WTC11 (cell line): ENCODE data around the gene ADAMTS9. TPM values are rescaled to one million over a fixed set of nuclear protein-coding genes. Genes with fewer than 3 reads are reported as not detected.

ENCODE experiments used
- ATAC-seq: fragments of 200-7000 bp; cut with Tn5 transposase; 2 replicates; pipeline ENCODE4 v1.10.0; 2021; ENCODE audit warnings: mild to moderate bottlenecking, moderate library complexity
- CTCF ChIA-PET: fragments of 300-600 bp; sonication (Branson Sonifier 250); formaldehyde crosslinking; loops from one replicate; lab custom pipeline; 2021; ENCODE audit warnings: antibody characterized with exemption; lab: Charles Lee
- POLR2A ChIA-PET: fragments of 350-600 bp; sonication (Branson Sonifier 250); formaldehyde crosslinking; loops from one replicate; lab custom pipeline; 2021; ENCODE audit warnings: antibody characterized with exemption; lab: Charles Lee
- DNase-seq: peaks from one replicate; pipeline ENCODE4 v3.0.0; 2021; ENCODE audit warnings: low spot score
- H3K27ac Mint-ChIP-seq: 2 replicates; pipeline ENCODE4 v1.8.0; 2021; ENCODE audit warnings: mixed read lengths
- H3K27me3 Mint-ChIP-seq: 2 replicates; pipeline ENCODE4 v1.8.0; 2021; ENCODE audit warnings: low read depth, mild to moderate bottlenecking, moderate library complexity, mixed read lengths
- H3K36me3 Mint-ChIP-seq: 2 replicates; pipeline ENCODE4 v1.8.0; 2021; ENCODE audit warnings: mixed read lengths
- H3K4me1 Mint-ChIP-seq: 2 replicates; pipeline ENCODE4 v1.8.0; 2022; ENCODE audit warnings: mixed read lengths
- H3K4me3 Mint-ChIP-seq: 2 replicates; pipeline ENCODE4 v1.8.0; 2021; ENCODE audit warnings: mild to moderate bottlenecking, moderate library complexity, mixed read lengths
- H3K9me3 Mint-ChIP-seq: 2 replicates; pipeline ENCODE4 v1.8.0; 2021; ENCODE audit warnings: mixed read lengths
- ATF2 ChIP-seq: sonication (generic); formaldehyde crosslinking; IDR thresholded peaks from 2 replicates; pipeline ENCODE4 v1.8.1; 2022; ENCODE audit warnings: low read depth, missing genetic modification reagents, borderline replicate concordance
- E2F1 ChIP-seq: sonication (generic); formaldehyde crosslinking; IDR thresholded peaks from 2 replicates; pipeline ENCODE4 v1.8.0; 2022; ENCODE audit warnings: mild to moderate bottlenecking, missing genetic modification reagents
- E2F5 ChIP-seq: sonication (generic); formaldehyde crosslinking; IDR thresholded peaks from 2 replicates; pipeline ENCODE4 v1.8.1; 2022; ENCODE audit warnings: mild to moderate bottlenecking, moderate library complexity, missing genetic modification reagents
- EMX1 ChIP-seq: fragments of 250-450 bp; sonication (Bioruptor Pico); IDR thresholded peaks from 2 replicates; pipeline ENCODE4 v1.8.0; 2021; ENCODE audit warnings: mild to moderate bottlenecking
- GRHL2 ChIP-seq: fragments of 250-450 bp; sonication (Bioruptor Pico); IDR thresholded peaks from 2 replicates; pipeline ENCODE4 v1.8.0; 2022; ENCODE audit warnings: mild to moderate bottlenecking, moderate library complexity; ENCODE audit not compliant: insufficient replicate concordance, severe bottlenecking
- GTF2I ChIP-seq: fragments of 250-450 bp; sonication (Bioruptor Pico); conservative IDR thresholded peaks from 2 replicates; pipeline ENCODE4 v1.4.0; 2021; ENCODE audit warnings: mild to moderate bottlenecking
- MXD4 ChIP-seq: fragments of 250-450 bp; sonication (Bioruptor Pico); IDR thresholded peaks from 2 replicates; pipeline ENCODE4 v1.8.0; 2021; ENCODE audit warnings: mild to moderate bottlenecking, moderate library complexity, borderline replicate concordance
- MYBL2 ChIP-seq: sonication (generic); formaldehyde crosslinking; IDR thresholded peaks from 2 replicates; pipeline ENCODE4 v1.8.1; 2023; ENCODE audit warnings: mild to moderate bottlenecking, moderate library complexity, missing genetic modification reagents
- NFE2L1 ChIP-seq: sonication (generic); formaldehyde crosslinking; IDR thresholded peaks from 2 replicates; pipeline ENCODE4 v1.8.1; 2023; ENCODE audit warnings: missing genetic modification reagents
- NFYB ChIP-seq: sonication (generic); formaldehyde crosslinking; conservative IDR thresholded peaks from 2 replicates; pipeline ENCODE4 v1.8.0; 2022; ENCODE audit warnings: low read depth, missing genetic modification reagents
- OVOL2 ChIP-seq: fragments of 250-450 bp; sonication (Bioruptor Pico); IDR thresholded peaks from 2 replicates; pipeline ENCODE4 v1.9.0; 2021; ENCODE audit warnings: mild to moderate bottlenecking, borderline replicate concordance
- PRDM15 ChIP-seq: sonication (generic); formaldehyde crosslinking; IDR thresholded peaks from 2 replicates; pipeline ENCODE4 v1.8.0; 2022; ENCODE audit warnings: missing genetic modification reagents
- SMAD4 ChIP-seq: sonication (generic); formaldehyde crosslinking; IDR thresholded peaks from 2 replicates; pipeline ENCODE4 v1.8.0; 2022; ENCODE audit warnings: mild to moderate bottlenecking, missing genetic modification reagents
- SP1 ChIP-seq: sonication (generic); formaldehyde crosslinking; conservative IDR thresholded peaks from 2 replicates; pipeline ENCODE4 v1.8.1; 2022; ENCODE audit warnings: missing genetic modification reagents
- TEAD1 ChIP-seq: sonication (generic); formaldehyde crosslinking; IDR thresholded peaks from 2 replicates; pipeline ENCODE4 v1.8.0; 2022; ENCODE audit warnings: mild to moderate bottlenecking, missing genetic modification reagents
- TEAD4 ChIP-seq: sonication (generic); formaldehyde crosslinking; IDR thresholded peaks from 2 replicates; pipeline ENCODE4 v1.8.0; 2022; ENCODE audit warnings: mild to moderate bottlenecking, missing genetic modification reagents
- TP53 ChIP-seq: sonication (generic); formaldehyde crosslinking; IDR thresholded peaks from 2 replicates; pipeline ENCODE4 v1.8.1; 2023; ENCODE audit warnings: mild to moderate bottlenecking, missing genetic modification reagents
- ZNF232 ChIP-seq: sonication (generic); formaldehyde crosslinking; IDR thresholded peaks from 2 replicates; pipeline ENCODE4 v1.8.0; 2022; ENCODE audit warnings: mild to moderate bottlenecking, missing genetic modification reagents
- ZNF281 ChIP-seq: sonication (generic); formaldehyde crosslinking; IDR thresholded peaks from 2 replicates; pipeline ENCODE4 v1.8.0; 2023; ENCODE audit warnings: mild to moderate bottlenecking, missing genetic modification reagents
- ZNF317 ChIP-seq: sonication (generic); formaldehyde crosslinking; IDR thresholded peaks from 2 replicates; pipeline ENCODE4 v1.8.1; 2023; ENCODE audit warnings: low read depth, mild to moderate bottlenecking, moderate library complexity, missing genetic modification reagents, borderline replicate concordance
- ZNF532 ChIP-seq: fragments of 250-450 bp; sonication (Bioruptor Pico); IDR thresholded peaks from 2 replicates; pipeline ENCODE4 v1.9.0; 2021; ENCODE audit warnings: mild to moderate bottlenecking, borderline replicate concordance
- total RNA-seq: library from RNA; stranded (reverse); gene quantifications from 3 replicates; pipeline ENCODE4 v1.2.3, GENCODE V29; 2021

The ADAMTS9 gene
- total RNA-seq, 1 experiment from 2014 or later: 3.1 TPM

- no peak overlapping the region for H3K27ac Mint-ChIP-seq
- ChIA-PET POLR2A (interaction anchor here (0.8 kb wide), 1 partner anchor 12 kb away, joined by 3 read pairs; no protein-coding TSS in a partner anchor), CTCF (no interaction called here)
- no peaks in the 10 kb centered on the region for H3K27me3 Mint-ChIP-seq
- TF ChIP-seq SP1 (CRISPR knock-in tag) (no peak), ZNF281 (CRISPR knock-in tag) (no peak), GRHL2 (no peak), TEAD4 (CRISPR knock-in tag) (no peak), OVOL2 (no peak), TP53 (CRISPR knock-in tag) (no peak), E2F5 (no peak), NFE2L1 (no peak), MYBL2 (no peak), SMAD4 (CRISPR knock-in tag) (no peak)
- no peak overlapping the region for H3K4me3 Mint-ChIP-seq
- peaks cover 7% of the 10 kb centered on the region for H3K4me1 Mint-ChIP-seq
- ATAC-seq (no peak), DNase-seq (no peak)
- no peaks in the 10 kb centered on the region for H3K36me3 Mint-ChIP-seq
- peaks cover 21% of the 10 kb centered on the region for H3K9me3 Mint-ChIP-seq
Observed at GRCh38 chr3:64708456-64708855, 20.7 kb upstream of the ADAMTS9 start.

- Mint-ChIP-seq H3K4me1 (peaks cover 7% of the 10 kb centered on the region), H3K36me3 (no peaks in the 10 kb centered on the region), H3K9me3 (peaks cover 14% of the 10 kb centered on the region), H3K27ac (no peak overlapping the region), H3K4me3 (no peak overlapping the region), H3K27me3 (no peaks in the 10 kb centered on the region)
- POLR2A ChIA-PET: no interaction called here
- CTCF ChIA-PET: no interaction called here
- ATAC-seq: no peak
- no peak for TF ChIP-seq E2F1 (CRISPR knock-in tag)
- TF ChIP-seq ZNF317: no peak
- no peak for TF ChIP-seq TP53 (CRISPR knock-in tag)
- no peak for TF ChIP-seq ZNF532 (CRISPR knock-in tag)
- no peak for TF ChIP-seq MXD4 (CRISPR knock-in tag)
- no peak for TF ChIP-seq NFYB
- TF ChIP-seq GTF2I (CRISPR knock-in tag): no peak
- no peak for TF ChIP-seq TEAD1 (CRISPR knock-in tag)
- TF ChIP-seq EMX1: no peak
- TF ChIP-seq PRDM15: no peak
- TF ChIP-seq ZNF232 (CRISPR knock-in tag): no peak
- no peak for TF ChIP-seq SMAD4 (CRISPR knock-in tag)
- no peak for TF ChIP-seq ATF2 (CRISPR knock-in tag)
- no peak for DNase-seq
Observed at GRCh38 chr3:64705946-64706345, 18.1 kb upstream of the ADAMTS9 start.
